ENCODE data around the gene DOCK3.

- TF ChIP-seq POLR2A (IDR thresholded peaks at IDR 0.05) (no peak), CTCF (IDR thresholded peaks at IDR 0.05) (no peak)
Measured at GRCh38 chr3:51353691-51354090, 679.0 kb downstream of the DOCK3 start.
